ENCODE measurements around the gene TACC2. TPM values are rescaled to one million over a fixed set of nuclear protein-coding genes. Genes with fewer than 3 reads are reported as not detected.

Gene TACC2
- total and polyA plus RNA-seq, 8 donors = 17.9 to 43.6 (median 23.6) TPM

DNA sequence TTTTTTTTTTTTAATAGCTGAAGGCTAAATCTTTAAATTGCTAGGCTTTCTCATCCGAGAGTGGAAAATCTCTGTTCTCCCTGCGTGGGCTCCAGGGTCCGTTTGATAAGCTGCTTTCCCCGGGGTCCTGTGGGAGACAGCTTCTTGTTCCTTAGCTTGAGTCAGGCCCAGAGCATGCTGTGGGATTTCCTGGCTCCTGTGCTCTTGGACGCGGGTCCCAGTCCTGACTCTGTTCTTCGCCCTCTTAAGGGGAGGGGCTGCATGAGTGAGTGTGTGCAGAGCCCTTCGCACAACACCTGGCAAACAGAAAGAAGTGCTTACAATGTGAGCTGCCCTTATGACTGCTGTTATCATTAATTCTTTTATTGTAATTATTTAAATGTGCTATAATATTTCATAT is 133.5 kb downstream of the TACC2 start:
- no peak for FAIRE-seq
- no peak for DNase-seq
- Histone ChIP-seq H3K27me3 (no peaks in the 10 kb centered on the region), H3K27ac (no peak overlapping the region), H3K9me3 (no peaks in the 10 kb centered on the region), H3K4me1 (peaks cover 0 to 5% (median 0%) of the 10 kb centered on the region in 3 donors), H3K4me3 (no peak overlapping the region), H3K36me3 (no peaks in the 10 kb centered on the region)
- TF ChIP-seq, protein P1, sequence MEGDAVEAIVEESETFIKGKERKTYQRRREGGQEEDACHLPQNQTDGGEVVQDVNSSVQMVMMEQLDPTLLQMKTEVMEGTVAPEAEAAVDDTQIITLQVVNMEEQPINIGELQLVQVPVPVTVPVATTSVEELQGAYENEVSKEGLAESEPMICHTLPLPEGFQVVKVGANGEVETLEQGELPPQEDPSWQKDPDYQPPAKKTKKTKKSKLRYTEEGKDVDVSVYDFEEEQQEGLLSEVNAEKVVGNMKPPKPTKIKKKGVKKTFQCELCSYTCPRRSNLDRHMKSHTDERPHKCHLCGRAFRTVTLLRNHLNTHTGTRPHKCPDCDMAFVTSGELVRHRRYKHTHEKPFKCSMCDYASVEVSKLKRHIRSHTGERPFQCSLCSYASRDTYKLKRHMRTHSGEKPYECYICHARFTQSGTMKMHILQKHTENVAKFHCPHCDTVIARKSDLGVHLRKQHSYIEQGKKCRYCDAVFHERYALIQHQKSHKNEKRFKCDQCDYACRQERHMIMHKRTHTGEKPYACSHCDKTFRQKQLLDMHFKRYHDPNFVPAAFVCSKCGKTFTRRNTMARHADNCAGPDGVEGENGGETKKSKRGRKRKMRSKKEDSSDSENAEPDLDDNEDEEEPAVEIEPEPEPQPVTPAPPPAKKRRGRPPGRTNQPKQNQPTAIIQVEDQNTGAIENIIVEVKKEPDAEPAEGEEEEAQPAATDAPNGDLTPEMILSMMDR (IDR thresholded peaks at IDR 0.05) = no peak
- 84 to 90% methylated on average over 8 of the region's 8 CpGs for WGBS, 2 donors
- no peak for ATAC-seq
- intact Hi-C loops (cut with DNase I) = no loop called here

DNA sequence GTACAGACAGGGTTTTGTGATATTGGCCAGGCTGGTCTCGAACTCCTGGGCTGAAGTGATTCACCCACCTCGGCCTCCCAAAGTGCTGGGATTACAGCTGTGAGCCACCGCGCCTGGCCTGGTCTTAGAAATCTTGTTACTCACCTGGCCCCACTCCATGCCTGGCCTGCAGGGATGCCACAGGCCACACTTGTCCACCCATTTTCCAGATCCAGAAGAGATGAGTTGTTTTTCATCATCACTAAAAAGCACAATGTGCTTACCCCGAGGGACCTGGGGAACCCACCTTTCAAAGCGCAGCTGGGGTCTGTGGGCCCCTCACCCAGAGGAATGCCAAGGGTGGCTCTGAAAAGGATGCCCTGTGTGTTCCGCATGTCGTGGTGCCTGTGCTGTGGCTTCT is 134.2 kb downstream of the TACC2 start:
- WGBS, 2 donors = 81 to 88% methylated on average over 8 of the region's 8 CpGs

DNA sequence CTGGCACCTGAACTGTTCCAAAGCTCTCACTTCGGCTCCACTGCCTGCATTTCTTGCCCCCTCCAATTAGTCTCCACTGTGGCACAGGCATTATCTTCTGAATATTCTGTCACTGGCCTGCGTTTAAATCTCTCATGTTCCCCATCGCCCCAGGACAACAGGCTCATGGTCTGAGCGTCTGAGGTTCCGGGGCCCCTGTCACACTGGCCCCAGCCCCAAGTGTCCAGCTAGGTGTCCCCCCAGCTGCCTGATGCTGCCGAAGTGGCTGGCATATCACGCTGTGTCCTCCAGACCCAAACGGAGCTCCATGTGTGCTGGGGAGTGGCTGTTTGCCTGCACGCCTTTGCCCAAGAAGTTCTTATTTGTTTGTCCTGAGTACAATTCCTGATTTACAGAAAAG is 135.4 kb downstream of the TACC2 start:
- Histone ChIP-seq H3K27me3 (no peaks in the 10 kb centered on the region), H3K36me3 (no peaks in the 10 kb centered on the region), H3K9me3 (no peaks in the 10 kb centered on the region), H3K4me1 (peaks cover 0 to 7% (median 0%) of the 10 kb centered on the region in 3 donors), H3K27ac (no peak overlapping the region), H3K4me3 (no peak overlapping the region)
- ATAC-seq (no peak), FAIRE-seq (no peak), DNase-seq (no peak)
- WGBS, 2 donors = 90 to 92% methylated on average over 9 of the region's 9 CpGs
- intact Hi-C loops (cut with DNase I) = no loop called here
- TF ChIP-seq, protein P1 (IDR thresholded peaks at IDR 0.05) = no peak

More for the DNA sequence above, 134.2 kb downstream of the TACC2 start:
- Histone ChIP-seq H3K4me3 (no peak overlapping the region), H3K36me3 (no peaks in the 10 kb centered on the region), H3K9me3 (no peaks in the 10 kb centered on the region), H3K4me1 (peaks cover 0 to 7% (median 0%) of the 10 kb centered on the region in 3 donors), H3K27ac (no peak overlapping the region), H3K27me3 (no peaks in the 10 kb centered on the region)
- TF ChIP-seq, protein P1 (IDR thresholded peaks at IDR 0.05) = no peak
- no peak for FAIRE-seq
- intact Hi-C loops (cut with DNase I) = no loop called here
- DNase-seq = no peak
- no peak for ATAC-seq

DNA sequence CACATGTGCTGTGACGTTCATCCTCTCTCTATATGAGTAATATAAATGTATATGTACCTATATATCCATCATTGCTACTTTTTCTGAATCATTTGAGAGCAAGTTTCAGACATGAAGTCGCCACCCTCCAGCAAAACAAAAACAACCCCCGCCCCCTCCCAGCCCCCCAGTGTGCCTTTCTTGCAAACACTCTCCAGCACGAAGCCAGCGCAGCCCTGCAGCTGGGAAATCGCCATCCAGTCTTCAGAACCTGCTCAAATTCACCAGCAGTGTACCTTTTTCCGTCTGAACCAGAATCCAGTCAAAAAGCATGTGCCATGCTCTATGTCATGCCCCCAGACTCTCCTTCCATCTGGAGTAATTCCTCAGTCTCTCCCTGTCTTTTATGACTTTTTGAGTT is 135.8 kb downstream of the TACC2 start:
- intact Hi-C loops (cut with DNase I) = no loop called here

More for the DNA sequence above, 135.8 kb downstream of the TACC2 start:
- H3K27me3 ChIP-seq = no peaks in the 10 kb centered on the region
- H3K4me3 ChIP-seq = no peak overlapping the region
- no peak for FAIRE-seq
- H3K9me3 ChIP-seq = no peaks in the 10 kb centered on the region
- no peak for ATAC-seq
- H3K4me1 ChIP-seq = peaks cover 0 to 7% (median 0%) of the 10 kb centered on the region in 3 donors
- H3K36me3 ChIP-seq = no peaks in the 10 kb centered on the region
- TF ChIP-seq, protein P1 (IDR thresholded peaks at IDR 0.05) = no peak
- DNase-seq = no peak
- no peak overlapping the region for H3K27ac ChIP-seq
- WGBS, 2 donors = 80 to 89% methylated on average over 7 of the region's 7 CpGs

All from pancreas (tissue), 10 donors.